Hindlimb muscle (tissue), 1 donor: ENCODE measurements around the gene RAP1GAP. TPM values are rescaled to one million over a fixed set of nuclear protein-coding genes. Genes with fewer than 3 reads are reported as not detected.
"Not testable (repeated sequence)": the region's sequence is repeated elsewhere in the genome, so short reads cannot be mapped to it uniquely, and the experiment has no call there.

Source experiments
- DNase-seq: peaks from one replicate; pipeline ENCODE4 v3.0.0-alpha.2; 2013
- polyA plus RNA-seq: library from polyadenylated mRNA; unstranded; fragments of 120-200 nt; gene quantifications from one replicate; pipeline ENCODE4 v1.2.1, GENCODE V29; 2013; ENCODE audit not compliant: insufficient read length

RAP1GAP gene
- polyA plus RNA-seq, 1 donor = 1.4 TPM

DNA sequence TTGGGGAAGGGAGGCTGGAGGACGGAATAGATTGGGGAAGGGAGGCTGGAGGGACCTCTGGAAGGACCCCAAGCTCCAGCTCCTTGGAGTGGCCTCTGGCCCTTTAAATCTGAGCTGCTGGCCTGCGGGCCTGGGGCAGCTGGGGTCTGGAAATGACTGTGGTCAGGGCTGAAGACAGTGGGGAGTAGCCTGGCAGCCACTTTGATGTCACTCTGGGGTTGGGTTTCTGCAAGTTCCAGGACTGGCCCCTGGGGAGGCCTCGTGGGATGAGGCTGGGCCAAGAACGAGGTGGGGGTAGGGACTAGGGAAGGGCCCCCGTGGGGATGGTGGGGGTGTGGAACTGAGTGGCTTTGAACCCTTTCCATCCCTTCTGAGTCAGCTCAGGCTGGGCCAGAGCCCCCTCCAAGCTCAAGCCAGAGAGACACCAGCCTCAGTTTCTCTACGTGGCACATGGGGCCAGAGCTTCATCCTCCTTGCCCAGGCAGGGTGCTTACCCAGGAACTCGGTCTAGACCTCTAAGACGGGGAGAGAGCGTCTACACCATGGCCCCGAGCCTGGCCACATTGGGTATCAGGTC lies 100.3 kb downstream of the RAP1GAP start:
- no peak for DNase-seq

DNA sequence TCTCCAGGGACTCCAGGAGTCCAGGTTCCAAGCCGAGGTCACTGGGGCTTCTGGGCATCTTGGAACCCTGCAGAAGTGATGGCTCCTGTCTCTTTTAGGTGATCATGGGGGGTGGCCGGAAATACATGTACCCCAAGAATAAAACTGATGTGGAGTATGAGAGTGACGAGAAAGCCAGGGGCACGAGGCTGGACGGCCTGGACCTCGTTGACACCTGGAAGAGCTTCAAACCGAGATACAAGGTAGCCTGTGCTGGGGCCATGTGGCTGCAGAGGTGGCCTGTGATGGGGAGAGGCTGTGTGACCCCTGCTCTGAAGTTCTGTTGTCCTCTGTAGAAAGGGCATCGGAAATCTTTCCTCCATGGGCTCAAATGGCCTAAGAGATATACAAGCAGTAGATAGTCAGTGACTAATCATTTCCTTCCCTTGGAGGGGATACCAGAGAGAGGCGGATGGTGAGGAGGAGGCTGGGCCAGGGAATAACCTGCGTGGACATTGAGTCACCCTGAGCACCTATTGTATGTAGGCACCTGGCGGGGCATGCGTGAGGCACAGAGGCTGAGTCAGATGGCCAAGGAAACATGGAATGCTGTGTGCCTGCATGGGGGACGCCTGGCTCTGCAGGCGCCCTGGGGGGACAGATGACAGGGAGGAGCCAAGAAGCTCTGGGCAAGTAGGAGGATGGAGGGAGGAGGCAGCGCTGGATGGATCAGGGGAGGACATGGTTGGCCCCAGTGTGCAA lies 101.0 kb downstream of the RAP1GAP start:
- no peak for DNase-seq

DNA sequence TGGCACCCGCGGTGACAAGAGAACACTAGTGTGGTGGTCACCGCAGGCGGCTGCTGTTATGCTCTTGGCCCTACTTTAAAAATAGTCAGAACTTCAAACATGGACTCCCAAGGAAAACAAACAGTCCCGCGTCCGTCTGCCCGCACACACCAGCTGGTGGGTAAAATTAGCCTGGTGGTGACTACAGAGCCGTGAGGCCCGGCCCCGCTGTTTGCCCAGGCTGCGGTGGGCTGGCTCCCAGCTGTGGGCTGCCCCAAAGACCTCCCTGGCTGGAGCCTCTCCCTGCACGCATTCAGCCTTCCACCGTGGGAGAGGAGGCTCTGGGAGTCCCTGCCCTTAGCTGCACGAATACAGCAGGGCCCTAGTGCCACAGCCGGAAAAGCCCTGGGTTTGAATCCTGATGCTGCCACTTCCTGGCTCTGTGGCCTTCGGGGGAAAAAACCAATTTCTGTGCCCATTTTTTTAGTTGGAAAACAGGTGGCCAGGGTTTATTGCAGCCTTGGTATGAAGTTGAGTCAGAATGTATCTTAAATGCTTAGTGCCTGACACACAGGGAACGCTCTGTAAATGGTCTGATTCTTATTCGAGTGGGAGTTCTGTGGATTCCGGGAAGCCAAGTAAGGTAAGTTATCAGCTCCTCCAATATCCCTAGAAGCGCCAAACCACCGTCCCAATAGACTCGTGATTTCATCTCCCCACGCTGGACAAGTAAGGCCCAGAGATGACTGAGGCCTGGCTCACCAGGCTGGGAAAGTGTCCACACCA lies 101.7 kb downstream of the RAP1GAP start:
- no peak for DNase-seq

DNA sequence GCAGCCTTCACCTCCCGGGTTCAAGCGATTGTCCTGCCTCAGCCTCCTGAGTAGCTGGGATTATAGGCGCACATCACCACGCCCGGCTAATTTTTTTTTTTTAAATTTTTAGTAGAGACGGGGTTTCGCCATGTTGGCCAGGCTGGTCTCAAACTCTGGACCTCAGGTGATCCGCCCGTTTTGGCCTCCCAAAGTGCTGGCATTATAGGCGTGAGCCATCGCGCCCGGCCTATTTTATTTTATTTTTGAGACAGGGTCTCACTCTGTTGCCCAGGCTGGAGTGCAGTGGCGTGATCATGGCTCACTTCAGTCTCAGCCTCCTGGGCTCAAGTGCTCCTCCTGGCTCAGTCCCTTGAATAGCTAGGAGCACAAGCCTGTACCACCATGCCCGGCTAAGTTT lies 102.8 kb downstream of the RAP1GAP start:
- DNase-seq = not testable (repeated sequence)

DNA sequence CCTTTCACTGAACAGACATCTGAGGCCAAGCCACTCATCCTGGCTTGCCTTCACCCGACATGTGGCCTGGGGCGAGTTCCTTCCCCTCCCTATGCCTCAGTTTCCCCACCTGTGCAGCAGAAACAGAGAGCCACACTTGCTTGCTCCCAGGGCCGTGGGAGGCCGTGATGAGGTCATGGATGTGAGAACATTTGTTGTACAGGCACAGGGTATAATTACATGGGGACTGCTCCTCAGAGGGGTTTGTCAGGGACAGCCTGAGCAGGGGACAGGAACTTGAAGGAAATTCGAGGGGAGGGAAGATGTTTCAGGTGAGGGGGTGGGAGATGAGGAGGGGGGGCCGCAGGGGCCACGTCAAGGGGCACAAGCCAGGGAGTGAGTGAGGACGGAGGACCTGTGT lies 103.9 kb downstream of the RAP1GAP start:
- no peak for DNase-seq

DNA sequence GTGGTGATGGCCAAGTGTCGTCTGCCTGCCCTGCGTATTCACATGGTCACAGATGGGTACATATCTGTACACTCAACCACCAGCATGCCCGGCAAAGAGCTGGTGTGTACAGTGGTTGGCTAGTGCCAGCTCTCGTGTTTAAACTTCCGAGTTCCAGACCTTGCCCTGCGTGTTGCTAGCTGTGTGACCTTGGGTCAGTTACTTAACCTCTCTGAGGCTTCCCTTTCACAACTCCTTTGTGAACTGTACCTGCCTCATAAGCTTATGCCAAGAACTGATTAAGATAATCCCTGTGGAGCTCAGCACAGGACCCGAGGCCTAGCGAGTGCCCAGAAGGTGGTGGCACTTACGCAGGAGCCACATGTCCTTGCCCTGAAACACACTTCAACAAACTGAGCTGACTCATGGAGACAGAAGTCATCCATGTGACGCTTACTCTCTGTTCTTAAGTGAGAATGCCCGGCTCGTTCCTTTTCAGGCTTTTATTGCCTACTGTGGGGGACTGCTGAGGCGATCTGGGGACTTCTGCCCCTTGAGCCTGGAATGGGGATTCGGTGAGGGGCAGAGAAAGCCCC lies 104.5 kb downstream of the RAP1GAP start:
- DNase-seq = no peak

DNA sequence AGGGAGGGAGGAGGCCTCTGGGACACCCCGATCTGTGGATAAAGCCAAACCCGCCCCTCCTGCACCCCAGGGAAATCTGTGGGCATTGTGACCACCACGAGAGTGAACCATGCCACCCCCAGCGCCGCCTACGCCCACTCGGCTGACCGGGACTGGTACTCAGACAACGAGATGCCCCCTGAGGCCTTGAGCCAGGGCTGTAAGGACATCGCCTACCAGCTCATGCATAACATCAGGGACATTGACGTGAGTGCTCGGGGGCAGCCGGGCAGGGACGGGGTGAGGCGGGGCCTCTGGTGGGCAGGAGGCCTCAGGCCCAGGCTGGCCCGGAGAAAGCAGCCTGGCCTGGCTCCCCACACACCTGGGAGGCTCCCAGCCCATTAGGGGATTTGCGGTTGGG lies 105.2 kb downstream of the RAP1GAP start:
- no peak for DNase-seq

DNA sequence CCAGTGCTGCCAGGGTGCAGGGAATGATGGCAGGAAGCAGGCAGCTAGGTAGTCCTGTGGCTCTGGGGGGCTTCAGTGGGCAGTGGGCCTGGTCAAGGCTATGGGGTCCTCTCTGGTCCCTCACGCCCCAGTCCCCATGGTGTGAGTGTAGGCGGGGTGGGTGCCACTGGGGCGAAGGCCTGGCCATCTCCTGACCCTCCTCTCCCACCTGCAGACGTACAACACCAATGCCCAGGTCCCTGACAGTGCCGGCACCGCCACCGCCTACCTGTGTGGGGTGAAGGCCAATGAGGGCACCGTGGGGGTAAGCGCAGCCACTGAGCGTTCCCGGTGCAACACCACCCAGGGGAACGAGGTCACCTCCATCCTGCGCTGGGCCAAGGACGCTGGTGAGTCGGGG lies 106.3 kb downstream of the RAP1GAP start:
- DNase-seq = no peak

DNA sequence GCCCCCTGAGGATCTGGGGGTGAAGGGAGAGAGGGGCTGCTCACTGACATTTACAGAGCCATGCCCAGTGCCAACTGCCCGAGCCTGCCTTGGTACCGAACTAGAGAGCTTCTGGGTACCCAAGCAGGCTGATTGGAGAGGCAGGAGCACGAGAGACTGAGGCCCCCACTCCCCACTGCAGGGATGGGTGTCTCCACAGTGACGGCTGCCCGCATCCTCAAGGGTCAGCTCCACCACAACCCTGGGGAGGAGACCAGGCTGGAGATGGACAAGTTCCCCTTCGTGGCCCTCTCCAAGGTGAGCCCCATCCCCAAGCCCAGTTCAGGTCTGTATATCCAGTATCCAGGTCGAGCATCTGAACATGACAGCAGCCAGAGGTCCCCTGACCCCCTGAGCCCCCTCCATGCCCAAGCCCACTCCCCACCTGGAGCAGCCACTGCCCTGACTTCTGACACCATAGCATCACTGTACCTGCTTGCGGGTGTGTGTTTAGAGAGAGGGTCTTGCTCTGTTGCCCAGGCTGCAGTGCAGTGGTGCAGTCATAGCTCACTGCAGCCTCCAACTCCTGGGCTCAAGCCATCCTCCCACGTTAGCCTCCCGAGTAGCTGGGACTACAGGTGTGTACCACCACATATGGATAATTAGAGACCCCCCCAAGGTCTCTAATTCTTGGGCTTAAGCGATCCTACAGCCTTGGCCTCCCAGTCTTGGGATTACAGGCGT lies 108.1 kb downstream of the RAP1GAP start:
- no peak for DNase-seq

DNA sequence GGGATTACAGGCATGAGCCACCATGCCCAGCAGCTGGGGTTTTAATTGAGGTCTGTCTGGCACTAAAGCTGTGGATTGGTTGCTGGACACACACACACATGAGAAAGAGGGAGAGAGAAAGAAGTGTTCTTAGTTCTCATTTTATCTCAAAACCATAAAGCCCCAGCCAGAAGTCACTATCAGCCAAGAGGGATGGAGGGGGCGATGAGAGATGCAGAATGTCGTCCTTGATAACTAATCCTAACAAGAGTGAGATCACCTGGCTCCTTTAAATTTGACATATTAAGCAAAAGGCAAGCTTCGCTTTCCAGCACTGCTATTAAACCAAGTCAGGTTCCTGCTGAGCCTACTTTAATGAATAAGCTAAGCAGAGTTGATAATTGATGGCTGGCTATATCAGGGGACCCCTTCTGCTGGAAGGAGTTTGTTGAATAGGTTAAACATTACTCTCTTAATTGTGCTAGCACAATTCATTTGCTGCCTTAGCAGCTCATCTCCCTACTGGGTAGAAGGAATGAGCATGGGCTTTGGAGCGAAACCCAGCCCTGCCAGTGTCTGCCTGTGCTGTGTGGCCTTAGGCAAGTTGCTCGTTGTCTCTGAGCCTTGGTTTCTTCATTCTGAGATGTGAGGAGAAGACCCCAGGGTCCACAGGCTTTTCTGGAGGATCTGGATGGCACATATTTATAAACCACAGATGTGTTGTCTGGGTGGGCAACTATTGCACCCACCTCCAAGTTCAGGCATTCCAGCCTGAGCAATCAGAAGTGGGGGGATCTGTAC lies 109.2 kb downstream of the RAP1GAP start:
- DNase-seq = no peak

DNA sequence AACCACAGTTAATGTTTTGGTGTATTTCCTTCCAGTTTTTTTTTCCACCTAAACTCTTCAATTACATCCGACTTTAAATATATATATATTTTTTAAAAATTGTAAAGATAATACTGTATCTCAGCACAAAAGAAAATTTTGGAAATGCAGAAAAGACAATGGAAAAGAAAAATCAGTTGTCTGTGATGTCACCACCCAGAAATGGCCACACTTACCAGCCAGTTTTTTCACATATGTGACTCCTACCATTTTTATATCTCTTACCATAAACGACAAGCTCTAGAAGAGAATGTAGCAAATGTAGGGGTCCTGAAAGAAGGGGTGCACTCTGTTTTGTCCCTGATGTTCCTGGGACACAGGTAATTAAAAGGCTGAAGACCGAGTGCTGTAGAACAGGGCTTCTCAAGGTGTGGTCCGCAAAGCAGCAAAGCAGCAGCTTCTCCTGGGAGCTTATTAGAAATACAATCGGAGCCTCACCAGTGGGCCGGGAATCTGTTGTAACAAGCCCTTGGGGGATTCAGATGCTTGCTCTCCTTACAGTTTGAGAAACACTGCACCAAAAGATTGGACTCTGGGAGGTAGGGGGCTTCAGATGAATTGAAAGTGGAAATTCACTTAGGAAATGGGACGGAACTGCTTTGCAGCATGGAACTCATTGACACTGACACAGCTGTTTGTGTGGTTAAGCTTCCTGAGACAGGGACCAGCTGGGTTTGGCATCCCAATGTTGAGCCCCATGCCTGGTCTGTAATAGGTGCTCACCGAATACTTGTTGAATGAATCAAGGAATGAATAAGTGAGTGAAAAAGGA lies 115.8 kb downstream of the RAP1GAP start:
- DNase-seq = no peak

DNA sequence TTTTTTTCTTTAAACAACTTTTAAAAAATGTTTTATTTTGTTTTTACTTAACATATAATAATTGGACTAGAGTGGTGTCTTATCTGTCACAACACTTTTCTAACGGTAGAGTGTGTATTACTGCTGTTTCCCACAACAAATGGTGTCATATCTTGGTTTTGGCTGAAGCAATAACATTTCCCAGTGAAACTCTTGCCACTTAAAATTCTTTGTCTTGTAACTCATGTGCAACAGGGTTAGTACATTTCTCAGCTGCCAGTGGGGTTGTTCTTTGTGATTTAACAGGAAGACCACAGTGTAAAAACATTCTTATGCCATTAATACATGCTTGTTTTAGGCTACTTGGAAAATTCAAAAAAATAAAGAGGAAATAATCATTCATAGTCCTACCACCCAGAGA lies 116.4 kb downstream of the RAP1GAP start:
- no peak for DNase-seq

DNA sequence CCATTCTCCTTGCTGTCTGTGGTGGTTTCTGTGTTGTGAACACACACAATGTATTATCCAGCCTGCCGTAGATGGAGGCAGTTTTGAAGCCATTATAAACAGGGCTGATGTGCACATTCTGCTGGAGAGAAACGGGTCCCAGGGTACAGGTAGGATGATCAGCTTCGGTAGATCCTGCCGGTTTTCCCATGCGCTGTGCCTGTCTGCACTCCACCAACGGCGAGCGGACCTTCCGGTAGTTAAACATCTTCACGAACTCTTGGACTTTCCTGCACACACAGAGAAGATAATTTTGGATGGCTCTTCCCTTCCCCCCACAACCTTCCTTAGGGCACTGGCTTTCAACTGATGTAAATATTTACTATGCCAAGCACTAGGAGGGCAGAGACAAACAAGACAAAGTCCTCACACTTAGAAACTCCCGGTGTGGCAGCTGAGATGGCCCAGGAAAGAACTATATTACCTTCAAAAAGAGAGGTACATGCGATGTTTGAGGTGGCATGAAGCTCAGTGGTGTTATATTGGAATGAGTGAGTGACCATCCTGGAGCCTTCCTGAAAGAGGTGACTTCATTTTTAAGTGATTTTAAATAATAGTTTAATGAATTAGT lies 118.2 kb downstream of the RAP1GAP start:
- no peak for DNase-seq

DNA sequence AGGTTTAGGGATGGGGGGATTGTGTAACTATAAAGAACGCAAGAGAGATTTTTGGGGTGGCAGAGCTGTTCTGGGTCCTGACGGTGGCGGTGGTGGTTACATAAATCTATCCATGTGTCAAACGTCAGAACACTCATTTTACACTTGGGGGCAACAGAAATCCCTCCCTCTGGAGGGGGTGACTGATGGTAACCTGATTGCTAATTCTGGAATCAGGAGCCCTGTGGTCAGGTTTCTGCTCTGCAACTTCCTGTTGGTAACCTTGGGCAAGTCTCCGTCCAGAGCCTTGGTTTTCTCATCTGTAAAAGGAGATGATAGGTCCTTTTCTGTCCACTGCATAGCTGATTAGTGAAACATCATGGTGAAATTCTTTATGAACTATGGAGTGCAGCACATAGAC lies 119.1 kb downstream of the RAP1GAP start:
- no peak for DNase-seq

DNA sequence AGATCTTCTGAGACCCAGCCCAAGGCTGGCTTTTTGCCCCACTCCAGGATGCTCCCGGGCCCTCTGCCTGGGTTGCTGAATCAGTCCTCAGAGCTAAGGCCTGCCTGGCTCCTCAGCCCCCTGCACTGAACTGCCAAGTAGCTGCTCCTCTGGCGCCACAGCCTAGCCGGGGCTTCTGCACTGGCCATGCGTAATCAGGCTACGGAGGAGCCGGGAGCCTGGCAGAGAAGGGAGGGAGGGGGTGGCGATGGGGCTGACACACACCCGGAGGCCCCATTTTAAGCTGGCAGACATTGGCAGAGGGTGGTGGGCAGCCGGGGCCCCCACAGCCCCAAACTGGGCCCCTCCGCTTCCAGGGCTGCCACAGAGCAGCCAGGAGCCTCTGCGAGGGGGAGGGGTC lies 121.3 kb downstream of the RAP1GAP start:
- DNase-seq = no peak

Other genes with a start within 250 kb of the RAP1GAP start
- gene NBPF3, start 229.2 kb downstream of the RAP1GAP start, polyA plus RNA-seq = 12.6 TPM
- 3.1 TPM for gene ALPL, start 159.9 kb downstream of the RAP1GAP start, polyA plus RNA-seq
- gene USP48, start 113.8 kb upstream of the RAP1GAP start, polyA plus RNA-seq = 45.0 TPM
- gene LDLRAD2, start 142.9 kb upstream of the RAP1GAP start, polyA plus RNA-seq = 4.8 TPM